HepG2 (cell line): ENCODE data around the gene PLVAP. TPM values are rescaled to one million over a fixed set of nuclear protein-coding genes. Genes with fewer than 3 reads are reported as not detected.

Experiments used
- AGO2 ChIP-seq: fragments of 200-400 bp; formaldehyde crosslinking; optimal IDR thresholded peaks from 2 replicates; pipeline ENCODE3; 2017; ENCODE audit warnings: mild to moderate bottlenecking, low read depth, low read length, moderate library complexity
- ATM ChIP-seq: fragments of 450-650 bp; IDR thresholded peaks from 2 replicates; pipeline ENCODE4 v1.7.1; 2017; ENCODE audit warnings: mild to moderate bottlenecking, borderline replicate concordance
- DNMT1 ChIP-seq: sonication (generic); formaldehyde crosslinking; IDR thresholded peaks from 2 replicates; pipeline ENCODE4 v1.5.1; 2020; ENCODE audit warnings: mild to moderate bottlenecking, missing genetic modification reagents
- ETV5 ChIP-seq: IDR thresholded peaks from 2 replicates; pipeline ENCODE4 v1.6.1; 2018; ENCODE audit warnings: missing biosample characterization, missing genetic modification reagents, inconsistent platforms, borderline replicate concordance
- ETV6 ChIP-seq: sonication (generic); formaldehyde crosslinking; conservative IDR thresholded peaks from 2 replicates; pipeline ENCODE4 v1.4.0; 2020; ENCODE audit warnings: missing genetic modification reagents
- HNF4G ChIP-seq, 2 experiments: sonication (generic) in 1 of 2; formaldehyde crosslinking in 1 of 2; IDR thresholded peaks; 2 replicates each; pipeline versions ENCODE4 v1.4.0 to v1.6.1; 2011 to 2020; ENCODE audit warnings: borderline replicate concordance in 2 of 2, low read depth in 2 of 2, mild to moderate bottlenecking in 2 of 2, low read length in 1 of 2, missing genetic modification reagents in 1 of 2, moderate library complexity in 1 of 2
- IRF2 ChIP-seq: IDR thresholded peaks from 2 replicates; pipeline ENCODE4 v1.6.1; 2018; ENCODE audit warnings: missing genetic modification reagents, missing compliant biosample characterization
- JDP2 ChIP-seq: sonication (generic); formaldehyde crosslinking; IDR thresholded peaks from 2 replicates; pipeline ENCODE4 v1.8.1; 2022; ENCODE audit warnings: missing genetic modification reagents, borderline replicate concordance
- ONECUT2 ChIP-seq: sonication (generic); formaldehyde crosslinking; IDR thresholded peaks from 2 replicates; pipeline ENCODE4 v1.4.0; 2020; ENCODE audit warnings: missing genetic modification reagents
- RFX1 ChIP-seq: fragments of 450-650 bp; IDR thresholded peaks from 2 replicates; pipeline ENCODE4 v1.6.1; 2017
- TEAD3 ChIP-seq: optimal IDR thresholded peaks from 2 replicates; pipeline ENCODE3; 2016; ENCODE audit warnings: borderline replicate concordance
- ZNF34 ChIP-seq: sonication (generic); formaldehyde crosslinking; IDR thresholded peaks from 2 replicates; pipeline ENCODE4 v1.4.0; 2020; ENCODE audit warnings: mild to moderate bottlenecking, missing genetic modification reagents, borderline replicate concordance
- ZNF782 ChIP-seq: sonication (generic); formaldehyde crosslinking; IDR thresholded peaks from 2 replicates; pipeline ENCODE4 v1.4.0; 2020; ENCODE audit warnings: missing genetic modification reagents, mild to moderate bottlenecking, borderline replicate concordance
- polyA plus RNA-seq, 8 experiments: library from polyadenylated mRNA; depleted of rRNA in 3 of 8; stranded (reverse) in 7 of 8; unstranded in 1 of 8; fragments of >200 nt; fragmentation: Illumina TruSeq in 4 of 8; extraction: Trizol in 4 of 8; gene quantifications; 2 replicates each; pipeline versions ENCODE4 v1.2.1 to v1.2.3, GENCODE V29; 2011 to 2016; ENCODE audit warnings: low read depth in 4 of 8, missing spikeins in 1 of 8, mixed read lengths in 1 of 8; ENCODE audit not compliant: insufficient read depth in 1 of 8
- total RNA-seq, 5 experiments: library from RNA; depleted of rRNA; stranded (reverse); fragments of >200 nt; fragmentation: Illumina TruSeq; extraction: Trizol; gene quantifications; 2 replicates each; pipeline ENCODE4 v1.2.3, GENCODE V29; 2016; ENCODE audit warnings: low read depth in 1 of 5
- TF ChIP-seq, protein P1 (sequence below): sonication (generic); formaldehyde crosslinking; IDR thresholded peaks from 2 replicates; pipeline ENCODE4 v1.5.0; 2020; ENCODE audit warnings: missing genetic modification reagents
- TF ChIP-seq, protein P2 (sequence below): sonication (generic); formaldehyde crosslinking; IDR thresholded peaks from 2 replicates; pipeline ENCODE4 v1.4.0; 2020; ENCODE audit warnings: missing genetic modification reagents
- TF ChIP-seq, protein P3 (sequence below): sonication (generic); formaldehyde crosslinking; IDR thresholded peaks from 2 replicates; pipeline ENCODE4 v1.9.0; 2021; ENCODE audit warnings: missing genetic modification reagents, borderline replicate concordance
- TF ChIP-seq, protein P4 (sequence below): IDR thresholded peaks from 2 replicates; pipeline ENCODE4 v1.6.1; 2018; ENCODE audit warnings: missing genetic modification reagents
- TF ChIP-seq, protein P5 (sequence below): sonication (generic); formaldehyde crosslinking; IDR thresholded peaks from 2 replicates; pipeline ENCODE4 v1.8.1; 2022; ENCODE audit warnings: low read depth, mild to moderate bottlenecking, missing genetic modification reagents

Gene PLVAP
- total and polyA plus RNA-seq, 2 of the 13 experiments (the other 11 are each of a cell fraction or from before 2014, with no cell fraction given): 0.26 TPM; not detected in 1

DNA sequence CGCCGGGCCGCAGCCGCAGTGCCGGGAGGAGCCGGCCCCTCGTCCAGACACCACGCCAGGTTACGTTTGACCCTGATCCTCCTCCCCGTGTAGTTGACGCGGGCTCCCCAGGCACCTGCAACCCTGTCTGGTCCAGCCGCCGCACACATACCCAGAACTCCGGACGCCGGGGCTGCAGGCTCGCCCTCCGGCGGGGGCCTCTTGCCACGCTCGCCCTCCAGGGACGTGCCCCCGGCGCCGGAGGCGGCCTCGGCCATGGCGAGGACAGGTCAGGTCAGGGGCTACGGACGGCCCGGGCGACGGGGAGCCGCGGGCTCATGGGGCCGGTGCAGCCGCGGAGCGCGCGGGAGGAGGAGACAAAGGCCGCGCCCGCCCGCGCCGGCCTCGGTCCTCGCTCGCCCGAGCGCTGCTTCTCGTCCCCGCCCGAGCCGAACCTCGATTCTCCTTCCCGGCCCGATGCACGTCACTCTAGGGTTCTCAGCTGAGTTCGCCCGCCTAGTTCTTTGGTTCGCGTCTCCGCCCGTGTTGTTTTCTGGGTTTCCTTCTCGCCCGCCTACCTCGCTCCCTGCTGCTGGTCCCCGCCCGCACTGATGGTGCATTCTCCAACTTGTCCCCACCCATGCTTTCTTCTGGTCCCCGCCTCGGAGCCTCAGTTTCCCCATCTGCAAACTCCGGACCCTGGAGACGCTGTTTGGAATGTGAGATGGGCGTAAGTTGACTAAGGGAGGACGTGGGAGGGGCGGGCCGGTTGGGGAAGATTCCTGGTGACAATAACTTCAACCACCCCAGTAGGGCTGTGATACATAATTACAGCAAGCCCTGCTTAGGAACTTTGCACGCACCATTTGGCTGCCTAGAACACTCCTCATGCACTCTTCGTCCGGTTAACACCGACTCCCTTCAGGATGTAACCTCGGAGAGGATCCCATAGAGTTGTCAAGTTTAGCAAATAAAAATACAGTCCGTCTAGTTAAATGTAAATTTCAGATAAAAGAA lies 42.4 kb downstream of the PLVAP start, which contains the start of gene ANO8 (continued):
- TF ChIP-seq AGO2: peak; percentile 69
- TF ChIP-seq RFX1: no peak
- TF ChIP-seq ETV6 (CRISPR knock-in tag): no peak
- TF ChIP-seq HNF4G (IDR thresholded peaks at IDR 0.05; ENCODE audit: borderline replicate concordance, low read depth, low read length): peak; percentile 53; the same call in 1 of the 2 replicates
- TF ChIP-seq HNF4G (CRISPR knock-in tag; IDR thresholded peaks at IDR 0.05; ENCODE audit: borderline replicate concordance, low read depth): peak; percentile 76
- TF ChIP-seq ONECUT2 (CRISPR knock-in tag): no peak
- TF ChIP-seq, protein P1, sequence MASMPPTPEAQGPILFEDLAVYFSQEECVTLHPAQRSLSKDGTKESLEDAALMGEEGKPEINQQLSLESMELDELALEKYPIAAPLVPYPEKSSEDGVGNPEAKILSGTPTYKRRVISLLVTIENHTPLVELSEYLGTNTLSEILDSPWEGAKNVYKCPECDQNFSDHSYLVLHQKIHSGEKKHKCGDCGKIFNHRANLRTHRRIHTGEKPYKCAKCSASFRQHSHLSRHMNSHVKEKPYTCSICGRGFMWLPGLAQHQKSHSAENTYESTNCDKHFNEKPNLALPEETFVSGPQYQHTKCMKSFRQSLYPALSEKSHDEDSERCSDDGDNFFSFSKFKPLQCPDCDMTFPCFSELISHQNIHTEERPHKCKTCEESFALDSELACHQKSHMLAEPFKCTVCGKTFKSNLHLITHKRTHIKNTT: no peak
- TF ChIP-seq, protein P2, sequence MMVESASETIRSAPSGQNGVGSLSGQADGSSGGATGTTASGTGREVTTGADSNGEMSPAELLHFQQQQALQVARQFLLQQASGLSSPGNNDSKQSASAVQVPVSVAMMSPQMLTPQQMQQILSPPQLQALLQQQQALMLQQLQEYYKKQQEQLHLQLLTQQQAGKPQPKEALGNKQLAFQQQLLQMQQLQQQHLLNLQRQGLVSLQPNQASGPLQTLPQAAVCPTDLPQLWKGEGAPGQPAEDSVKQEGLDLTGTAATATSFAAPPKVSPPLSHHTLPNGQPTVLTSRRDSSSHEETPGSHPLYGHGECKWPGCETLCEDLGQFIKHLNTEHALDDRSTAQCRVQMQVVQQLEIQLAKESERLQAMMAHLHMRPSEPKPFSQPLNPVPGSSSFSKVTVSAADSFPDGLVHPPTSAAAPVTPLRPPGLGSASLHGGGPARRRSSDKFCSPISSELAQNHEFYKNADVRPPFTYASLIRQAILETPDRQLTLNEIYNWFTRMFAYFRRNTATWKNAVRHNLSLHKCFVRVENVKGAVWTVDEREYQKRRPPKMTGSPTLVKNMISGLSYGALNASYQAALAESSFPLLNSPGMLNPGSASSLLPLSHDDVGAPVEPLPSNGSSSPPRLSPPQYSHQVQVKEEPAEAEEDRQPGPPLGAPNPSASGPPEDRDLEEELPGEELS: peak; percentile 23; the same call in 1 of the 2 replicates
- TF ChIP-seq, protein P3, sequence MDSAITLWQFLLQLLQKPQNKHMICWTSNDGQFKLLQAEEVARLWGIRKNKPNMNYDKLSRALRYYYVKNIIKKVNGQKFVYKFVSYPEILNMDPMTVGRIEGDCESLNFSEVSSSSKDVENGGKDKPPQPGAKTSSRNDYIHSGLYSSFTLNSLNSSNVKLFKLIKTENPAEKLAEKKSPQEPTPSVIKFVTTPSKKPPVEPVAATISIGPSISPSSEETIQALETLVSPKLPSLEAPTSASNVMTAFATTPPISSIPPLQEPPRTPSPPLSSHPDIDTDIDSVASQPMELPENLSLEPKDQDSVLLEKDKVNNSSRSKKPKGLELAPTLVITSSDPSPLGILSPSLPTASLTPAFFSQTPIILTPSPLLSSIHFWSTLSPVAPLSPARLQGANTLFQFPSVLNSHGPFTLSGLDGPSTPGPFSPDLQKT (CRISPR knock-in tag): no peak
- TF ChIP-seq, protein P4, sequence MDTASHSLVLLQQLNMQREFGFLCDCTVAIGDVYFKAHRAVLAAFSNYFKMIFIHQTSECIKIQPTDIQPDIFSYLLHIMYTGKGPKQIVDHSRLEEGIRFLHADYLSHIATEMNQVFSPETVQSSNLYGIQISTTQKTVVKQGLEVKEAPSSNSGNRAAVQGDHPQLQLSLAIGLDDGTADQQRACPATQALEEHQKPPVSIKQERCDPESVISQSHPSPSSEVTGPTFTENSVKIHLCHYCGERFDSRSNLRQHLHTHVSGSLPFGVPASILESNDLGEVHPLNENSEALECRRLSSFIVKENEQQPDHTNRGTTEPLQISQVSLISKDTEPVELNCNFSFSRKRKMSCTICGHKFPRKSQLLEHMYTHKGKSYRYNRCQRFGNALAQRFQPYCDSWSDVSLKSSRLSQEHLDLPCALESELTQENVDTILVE (CRISPR knock-in tag): 0 out of 2 replicates have a peak, but pooled peaks have one; percentile 35
- no peak for TF ChIP-seq ZNF782 (CRISPR knock-in tag)
- no peak for TF ChIP-seq ZNF34 (CRISPR knock-in tag)
- no peak for TF ChIP-seq ETV5 (CRISPR knock-in tag)
- TF ChIP-seq ATM: no peak
- TF ChIP-seq, protein P5, sequence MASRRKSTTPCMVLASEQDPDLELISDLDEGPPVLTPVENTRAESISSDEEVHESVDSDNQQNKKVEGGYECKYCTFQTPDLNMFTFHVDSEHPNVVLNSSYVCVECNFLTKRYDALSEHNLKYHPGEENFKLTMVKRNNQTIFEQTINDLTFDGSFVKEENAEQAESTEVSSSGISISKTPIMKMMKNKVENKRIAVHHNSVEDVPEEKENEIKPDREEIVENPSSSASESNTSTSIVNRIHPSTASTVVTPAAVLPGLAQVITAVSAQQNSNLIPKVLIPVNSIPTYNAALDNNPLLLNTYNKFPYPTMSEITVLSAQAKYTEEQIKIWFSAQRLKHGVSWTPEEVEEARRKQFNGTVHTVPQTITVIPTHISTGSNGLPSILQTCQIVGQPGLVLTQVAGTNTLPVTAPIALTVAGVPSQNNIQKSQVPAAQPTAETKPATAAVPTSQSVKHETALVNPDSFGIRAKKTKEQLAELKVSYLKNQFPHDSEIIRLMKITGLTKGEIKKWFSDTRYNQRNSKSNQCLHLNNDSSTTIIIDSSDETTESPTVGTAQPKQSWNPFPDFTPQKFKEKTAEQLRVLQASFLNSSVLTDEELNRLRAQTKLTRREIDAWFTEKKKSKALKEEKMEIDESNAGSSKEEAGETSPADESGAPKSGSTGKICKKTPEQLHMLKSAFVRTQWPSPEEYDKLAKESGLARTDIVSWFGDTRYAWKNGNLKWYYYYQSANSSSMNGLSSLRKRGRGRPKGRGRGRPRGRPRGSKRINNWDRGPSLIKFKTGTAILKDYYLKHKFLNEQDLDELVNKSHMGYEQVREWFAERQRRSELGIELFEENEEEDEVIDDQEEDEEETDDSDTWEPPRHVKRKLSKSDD (CRISPR knock-in tag): peak; percentile 19; the same call in 1 of the 2 replicates
- 0 out of 2 replicates have a peak, but pooled peaks have one; percentile 75 for TF ChIP-seq DNMT1 (CRISPR knock-in tag)
- peak; percentile 47 for TF ChIP-seq TEAD3
- TF ChIP-seq IRF2 (CRISPR knock-in tag): no peak
- TF ChIP-seq JDP2: no peak
